IMR-90 (cell line): ENCODE data around the gene MYL11. TPM values are rescaled to one million over a fixed set of nuclear protein-coding genes. Genes with fewer than 3 reads are reported as not detected.

ENCODE experiments used
- ATAC-seq: fragments of 200-7000 bp; cut with Tn5 transposase; 2 replicates; pipeline ENCODE4 v1.9.1; 2020; ENCODE audit warnings: low read depth, mild to moderate bottlenecking, moderate library complexity
- BruUV-seq: library from RNA; stranded (reverse); fragments of 400-500 nt; replicated peaks from 2 replicates; lab custom pipeline; 2021; lab: Mats Ljungman, UMichigan
- CTCF ChIA-PET: fragments of 300-600 bp; formaldehyde crosslinking; extraction: SDS; loops from one replicate; lab custom pipeline; 2021; ENCODE audit warnings: antibody characterized with exemption; lab: Yijun Ruan, JAX
- POLR2A ChIA-PET: fragments of 300-600 bp; sonication (Branson Sonifier 250); formaldehyde crosslinking; loops from one replicate; lab custom pipeline; 2022; ENCODE audit warnings: antibody characterized with exemption; ENCODE audit not compliant: unreplicated experiment; lab: Charles Lee
- DNase-seq: peaks from one replicate; pipeline ENCODE4 v3.0.0; 2013
- H2AFZ ChIP-seq: replicated peaks from 2 replicates; pipeline ENCODE3; 2013; ENCODE audit warnings: low read length, mild to moderate bottlenecking; ENCODE audit not compliant: poor library complexity
- H2AK5ac ChIP-seq: 2 replicates; pipeline ENCODE4 v1.6.1; 2013; ENCODE audit warnings: low read depth, low read length, inconsistent platforms
- H2AK9ac ChIP-seq: replicated peaks from 2 replicates; pipeline ENCODE3; 2013; ENCODE audit warnings: mild to moderate bottlenecking, low read depth, low read length, moderate library complexity; ENCODE audit not compliant: poor library complexity
- H2BK120ac ChIP-seq: 2 replicates; pipeline ENCODE4 v1.6.1; 2013; ENCODE audit warnings: low read depth, low read length, inconsistent platforms
- H2BK15ac ChIP-seq: 3 replicates; pipeline ENCODE4 v1.6.1; 2013; ENCODE audit warnings: low read depth, low read length, inconsistent platforms
- H2BK20ac ChIP-seq: 2 replicates; pipeline ENCODE4 v1.6.1; 2013; ENCODE audit warnings: low read depth, mild to moderate bottlenecking, inconsistent platforms, low read length, moderate library complexity
- H2BK5ac ChIP-seq: 2 replicates; pipeline ENCODE4 v1.6.1; 2013; ENCODE audit warnings: mild to moderate bottlenecking, low read depth, low read length, inconsistent platforms; ENCODE audit not compliant: poor library complexity, severe bottlenecking
- H3K14ac ChIP-seq: replicated peaks from 2 replicates; pipeline ENCODE4 v1.6.1; 2013; ENCODE audit warnings: low read depth, low read length, inconsistent platforms
- H3K18ac ChIP-seq: 2 replicates; pipeline ENCODE4 v1.6.1; 2013; ENCODE audit warnings: low read depth, low read length, control low read depth
- H3K23ac ChIP-seq: 2 replicates; pipeline ENCODE4 v1.6.1; 2013; ENCODE audit warnings: low read depth, low read length, inconsistent platforms
- H3K27ac ChIP-seq: 2 replicates; pipeline ENCODE4 v1.5.1; 2013; ENCODE audit warnings: mild to moderate bottlenecking, control low read depth, low read length; ENCODE audit not compliant: insufficient read depth
- H3K27me3 ChIP-seq: 2 replicates; pipeline ENCODE4 v1.6.1; 2013; ENCODE audit warnings: low read length; ENCODE audit not compliant: control insufficient read depth, insufficient read depth
- H3K36me3 ChIP-seq: 2 replicates; pipeline ENCODE4 v1.6.1; 2013; ENCODE audit warnings: low read length, mixed read lengths; ENCODE audit not compliant: control insufficient read depth, insufficient read depth
- H3K4ac ChIP-seq: 2 replicates; pipeline ENCODE4 v1.6.1; 2013; ENCODE audit warnings: low read depth, low read length, inconsistent platforms
- H3K4me1 ChIP-seq: 2 replicates; pipeline ENCODE4 v1.6.1; 2013; ENCODE audit warnings: low read length, mixed read lengths; ENCODE audit not compliant: control insufficient read depth, insufficient read depth
- H3K4me2 ChIP-seq: 2 replicates; pipeline ENCODE4 v1.6.1; 2013; ENCODE audit warnings: low read depth, mild to moderate bottlenecking, control low read depth, low read length, moderate library complexity
- H3K4me3 ChIP-seq: 2 replicates; pipeline ENCODE4 v1.5.1; 2013; ENCODE audit warnings: low read depth, mild to moderate bottlenecking, control low read depth, low read length, moderate library complexity; ENCODE audit not compliant: insufficient read depth
- H3K56ac ChIP-seq: 2 replicates; pipeline ENCODE4 v1.6.1; 2013; ENCODE audit warnings: low read length, inconsistent platforms; ENCODE audit not compliant: insufficient read depth; ENCODE audit errors: extremely low read depth
- H3K79me1 ChIP-seq, 2 experiments: 2 replicates each; pipeline ENCODE4 v1.6.1; 2013; ENCODE audit warnings: low read length in 2 of 2, inconsistent platforms in 1 of 2, low read depth in 1 of 2
- H3K9ac ChIP-seq: 2 replicates; pipeline ENCODE4 v1.6.1; 2013; ENCODE audit warnings: low read depth, low read length, control low read depth
- H3K9me1 ChIP-seq: 2 replicates; pipeline ENCODE4 v1.6.1; 2013; ENCODE audit warnings: low read length, inconsistent platforms; ENCODE audit not compliant: insufficient read depth
- H3K9me3 ChIP-seq: 2 replicates; pipeline ENCODE4 v1.6.1; 2013; ENCODE audit warnings: low read length; ENCODE audit not compliant: control insufficient read depth, insufficient read depth
- H4K20me1 ChIP-seq: 2 replicates; pipeline ENCODE4 v1.6.1; 2013; ENCODE audit warnings: low read length, inconsistent platforms; ENCODE audit not compliant: insufficient read depth
- H4K5ac ChIP-seq: 2 replicates; pipeline ENCODE4 v1.6.1; 2013; ENCODE audit warnings: mild to moderate bottlenecking, low read depth, low read length, control low read depth
- H4K8ac ChIP-seq, 2 experiments: 2 replicates each; pipeline ENCODE4 v1.6.1; 2013; ENCODE audit warnings: low read depth in 2 of 2, low read length in 2 of 2, control low read depth in 1 of 2, inconsistent platforms in 1 of 2
- H4K91ac ChIP-seq: 2 replicates; pipeline ENCODE4 v1.6.1; 2013; ENCODE audit warnings: low read depth, low read length, inconsistent platforms; ENCODE audit not compliant: insufficient read depth
- BHLHE40 ChIP-seq: fragments of 150-350 bp; IDR thresholded peaks from 2 replicates; pipeline ENCODE4 v1.6.1; 2016; ENCODE audit warnings: mild to moderate bottlenecking, low read depth, low read length
- CEBPB ChIP-seq: IDR thresholded peaks from 2 replicates; pipeline ENCODE4 v1.6.1; 2012; ENCODE audit warnings: low read depth, low read length, improper control_type of control experiment
- CHD1 ChIP-seq: IDR thresholded peaks from 2 replicates; pipeline ENCODE4 v1.6.1; 2012; ENCODE audit warnings: low read depth, low read length, improper control_type of control experiment
- ELK1 ChIP-seq: fragments of 150-350 bp; IDR thresholded peaks from 2 replicates; pipeline ENCODE4 v1.6.1; 2016; ENCODE audit warnings: low read depth, mild to moderate bottlenecking, low read length, moderate library complexity, borderline replicate concordance
- FOS ChIP-seq: fragments of 150-350 bp; IDR thresholded peaks from 2 replicates; pipeline ENCODE4 v1.6.1; 2016; ENCODE audit warnings: low read depth, low read length
- MAFK ChIP-seq: IDR thresholded peaks from 2 replicates; pipeline ENCODE4 v1.6.1; 2012; ENCODE audit warnings: low read depth, low read length, improper control_type of control experiment
- MAZ ChIP-seq: IDR thresholded peaks from 2 replicates; pipeline ENCODE4 v1.6.1; 2012; ENCODE audit warnings: low read depth, mild to moderate bottlenecking, low read length, improper control_type of control experiment, moderate library complexity, borderline replicate concordance
- MXI1 ChIP-seq: IDR thresholded peaks from 2 replicates; pipeline ENCODE4 v1.6.1; 2012; ENCODE audit warnings: low read depth, mild to moderate bottlenecking, low read length, moderate library complexity, borderline replicate concordance
- NFE2L2 ChIP-seq: fragments of 150-350 bp; IDR thresholded peaks from 2 replicates; pipeline ENCODE4 v1.6.1; 2016; ENCODE audit warnings: low read depth, mild to moderate bottlenecking, low read length
- POLR2A ChIP-seq: IDR thresholded peaks from 2 replicates; pipeline ENCODE4 v1.6.1; 2012; ENCODE audit warnings: mild to moderate bottlenecking, low read depth, low read length
- RAD21 ChIP-seq: IDR thresholded peaks from 2 replicates; pipeline ENCODE4 v1.6.1; 2012; ENCODE audit warnings: low read length, improper control_type of control experiment
- RCOR1 ChIP-seq: IDR thresholded peaks from 2 replicates; pipeline ENCODE4 v1.6.1; 2012; ENCODE audit warnings: mild to moderate bottlenecking, low read length, improper control_type of control experiment; ENCODE audit not compliant: insufficient replicate concordance
- RFX5 ChIP-seq: IDR thresholded peaks from 2 replicates; pipeline ENCODE4 v1.8.0; 2012; ENCODE audit warnings: low read depth, mild to moderate bottlenecking, low read length, moderate library complexity
- SMC3 ChIP-seq: fragments of 150-350 bp; IDR thresholded peaks from 2 replicates; pipeline ENCODE4 v1.6.1; 2016; ENCODE audit warnings: low read depth, mild to moderate bottlenecking, antibody characterized with exemption, low read length, moderate library complexity
- USF2 ChIP-seq: fragments of 150-350 bp; IDR thresholded peaks from 2 replicates; pipeline ENCODE4 v1.6.1; 2017; ENCODE audit warnings: mild to moderate bottlenecking, antibody characterized with exemption, low read length, low read depth
- WGBS, 2 experiments: methylation state at CpG; one replicate each; pipeline versions ENCODE4 v1.1.5 to v1.1.7; 2013; ENCODE audit warnings: missing lambda C conversion rate in 2 of 2; ENCODE audit not compliant: insufficient read length in 1 of 2; ENCODE audit errors: extremely low coverage in 2 of 2; 5-methylcytosine and 5-hydroxymethylcytosine counted together
- dilution Hi-C: fragments of 300-500 bp; cut with HindIII; formaldehyde crosslinking; loops from one replicate; pipeline ENCODE4 v1.14.3; 2018; ENCODE audit warnings: low sequenced_read_pairs; ENCODE audit not compliant: unreplicated experiment
- in situ Hi-C: fragments of 300-500 bp; cut with MboI; formaldehyde crosslinking; loops from 3 replicates; pipeline ENCODE4 v1.14.3; 2019; ENCODE audit warnings: low sequenced_read_pairs, inconsistent platforms, mixed read lengths
- intact Hi-C: fragments of 100-400 bp; cut with micrococcal nuclease; formaldehyde crosslinking; loops from 2 replicates; pipeline ENCODE4 v1.10.0; 2022
- polyA plus RNA-seq, 3 experiments: library from polyadenylated mRNA; depleted of rRNA; stranded (reverse); fragments of >200 nt; gene quantifications; 2 replicates each; pipeline ENCODE4 v1.2.3, GENCODE V29; 2012; ENCODE audit warnings: low replicate concordance in 1 of 3
- total RNA-seq: library from RNA; depleted of rRNA; stranded (reverse); fragments of >200 nt; gene quantifications from 2 replicates; pipeline ENCODE4 v1.2.3, GENCODE V29; 2012
- TF ChIP-seq, protein P1 (sequence below): conservative IDR thresholded peaks from 2 replicates; pipeline ENCODE4 v1.5.1; 2012; ENCODE audit warnings: mild to moderate bottlenecking, low read depth, low read length, improper control_type of control experiment

The MYL11 gene
- total and polyA plus RNA-seq, 2 of the 4 experiments (the other 2 are of a cell fraction) = 1.1 TPM; not detected in 1

DNA sequence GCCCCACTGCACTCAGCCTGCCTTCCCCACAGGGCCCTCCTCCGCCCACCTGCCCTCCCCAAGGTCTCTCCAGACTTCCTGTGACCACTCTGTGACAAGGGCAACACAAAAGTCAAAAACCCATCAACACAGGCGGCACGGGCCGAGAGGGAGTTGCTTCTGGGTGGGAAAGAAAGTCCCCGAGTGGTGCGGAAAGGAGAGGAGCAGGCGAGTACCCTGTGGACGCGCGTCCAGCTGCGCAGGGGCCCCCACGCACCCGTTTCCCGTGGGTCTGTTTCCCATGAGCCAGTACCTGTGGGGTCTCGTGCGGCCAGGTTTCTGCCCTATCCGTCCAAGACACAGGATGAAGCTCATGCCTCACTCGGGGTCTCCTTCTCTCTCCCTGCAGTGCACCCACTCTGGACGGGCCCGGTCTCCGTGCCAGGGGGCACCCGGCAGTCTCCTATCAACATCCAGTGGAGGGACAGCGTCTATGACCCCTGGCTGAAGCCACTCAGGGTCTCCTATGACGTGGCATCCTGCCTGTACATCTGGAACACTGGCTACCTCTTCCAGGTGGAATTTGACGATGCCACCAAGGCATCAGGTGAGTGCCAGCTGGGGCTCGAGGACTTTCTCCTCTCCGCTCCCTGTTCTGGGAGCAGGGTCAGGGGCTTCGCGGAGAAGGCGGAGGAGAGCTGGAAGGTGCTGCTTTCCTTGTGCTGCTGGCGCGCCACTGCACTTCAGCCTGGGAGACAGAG lies 31.7 kb upstream of the MYL11 start:
- Histone ChIP-seq H2AK5ac (no peak overlapping the region), H3K4ac (no peak overlapping the region), H3K9me1 (no peaks in the 10 kb centered on the region), H3K79me1 (no peaks in the 10 kb centered on the region), H3K4me3 (no peak overlapping the region), H3K4me1 (no peaks in the 10 kb centered on the region), H3K9me3 (no peaks in the 10 kb centered on the region), H3K27me3 (no peaks in the 10 kb centered on the region), H2BK20ac (no peak overlapping the region), H3K18ac (no peak overlapping the region), H4K8ac (no peak overlapping the region), H3K56ac (no peak overlapping the region), H2AFZ (no peak overlapping the region), H3K14ac (no peak overlapping the region), H2BK120ac (no peak overlapping the region), H4K20me1 (no peaks in the 10 kb centered on the region), H2AK9ac (no peak overlapping the region), H4K91ac (no peak overlapping the region), H3K27ac (no peak overlapping the region), H2BK15ac (no peak overlapping the region), H3K9ac (no peak overlapping the region), H3K4me2 (no peak overlapping the region), H3K36me3 (no peaks in the 10 kb centered on the region), H2BK5ac (no peak overlapping the region), H3K23ac (no peak overlapping the region), H4K5ac (no peak overlapping the region)
- in situ Hi-C loops = no loop called here
- TF ChIP-seq MAZ = no peak
- no peak for TF ChIP-seq ELK1
- TF ChIP-seq MAFK = no peak
- TF ChIP-seq FOS = no peak
- TF ChIP-seq, protein P1, sequence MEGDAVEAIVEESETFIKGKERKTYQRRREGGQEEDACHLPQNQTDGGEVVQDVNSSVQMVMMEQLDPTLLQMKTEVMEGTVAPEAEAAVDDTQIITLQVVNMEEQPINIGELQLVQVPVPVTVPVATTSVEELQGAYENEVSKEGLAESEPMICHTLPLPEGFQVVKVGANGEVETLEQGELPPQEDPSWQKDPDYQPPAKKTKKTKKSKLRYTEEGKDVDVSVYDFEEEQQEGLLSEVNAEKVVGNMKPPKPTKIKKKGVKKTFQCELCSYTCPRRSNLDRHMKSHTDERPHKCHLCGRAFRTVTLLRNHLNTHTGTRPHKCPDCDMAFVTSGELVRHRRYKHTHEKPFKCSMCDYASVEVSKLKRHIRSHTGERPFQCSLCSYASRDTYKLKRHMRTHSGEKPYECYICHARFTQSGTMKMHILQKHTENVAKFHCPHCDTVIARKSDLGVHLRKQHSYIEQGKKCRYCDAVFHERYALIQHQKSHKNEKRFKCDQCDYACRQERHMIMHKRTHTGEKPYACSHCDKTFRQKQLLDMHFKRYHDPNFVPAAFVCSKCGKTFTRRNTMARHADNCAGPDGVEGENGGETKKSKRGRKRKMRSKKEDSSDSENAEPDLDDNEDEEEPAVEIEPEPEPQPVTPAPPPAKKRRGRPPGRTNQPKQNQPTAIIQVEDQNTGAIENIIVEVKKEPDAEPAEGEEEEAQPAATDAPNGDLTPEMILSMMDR = no peak
- no peak for TF ChIP-seq CHD1
- TF ChIP-seq RAD21 = no peak
- no peak for TF ChIP-seq POLR2A
- no peak for TF ChIP-seq RCOR1
- TF ChIP-seq MXI1 = no peak
- TF ChIP-seq USF2 = no peak
- no peak for TF ChIP-seq SMC3
- no peak for TF ChIP-seq BHLHE40
- TF ChIP-seq NFE2L2 = no peak
- TF ChIP-seq CEBPB = no peak
- no peak for TF ChIP-seq RFX5
- ATAC-seq (no peak), DNase-seq (no peak)
- intact Hi-C loops = no loop called here
- ChIA-PET POLR2A (no interaction called here), CTCF (no interaction called here)
- no TSS peak for BruUV-seq
- 94% methylated on average over 16 of the region's 32 CpGs; no CpG with 5 or more reads in 1 of the 2 experiments for WGBS, 2 experiments
- dilution Hi-C loops = no loop called here
